ENCODE data around the gene TRIM15. TPM values are rescaled to one million over a fixed set of nuclear protein-coding genes. Genes with fewer than 3 reads are reported as not detected.

The TRIM15 gene
- total and polyA plus RNA-seq, 9 of the 15 experiments (the other 6 are each of a cell fraction or from before 2014, with no cell fraction given) = 0.06 to 2.6 (median 0.83) TPM

DNA sequence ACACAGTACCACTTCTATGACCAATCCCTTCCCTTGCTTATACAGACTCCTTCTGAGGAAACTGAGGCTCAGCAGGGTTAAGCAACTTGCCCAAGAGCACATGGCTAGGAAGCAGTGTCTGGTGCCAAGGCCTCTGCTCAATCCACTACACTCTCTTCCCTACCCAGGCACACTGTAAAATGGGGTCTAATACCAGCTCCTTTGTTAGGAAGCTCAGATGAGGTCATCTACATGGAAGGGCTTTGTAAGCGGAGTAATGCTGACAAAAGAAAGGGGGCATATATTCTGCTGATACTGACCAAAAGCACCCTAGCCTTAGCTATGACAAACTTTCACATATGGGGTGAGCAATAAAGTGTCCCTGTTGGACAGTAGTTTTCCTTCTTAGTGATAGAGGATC lies 40.8 kb downstream of the TRIM15 start:
- Histone ChIP-seq H3K4me1 (replicated peaks in 1 of 2; ENCODE audit: control insufficient read depth in 2 of 2, insufficient read depth in 2 of 2, low read length in 2 of 2) (no peaks in the 10 kb centered on the region; a peak in 1 of 5 replicates), H2AFZ (ENCODE audit: low read depth, low read length) (no peak overlapping the region), H3K27me3 (ENCODE audit: control insufficient read depth in 2 of 2, insufficient read depth in 2 of 2, low read length in 2 of 2) (peaks cover 12 to 41% of the 10 kb centered on the region in 2 experiments), H3K4me3 (no peak overlapping the region), H3K4me2 (ENCODE audit: insufficient read depth, low read length) (no peak overlapping the region), H3K9me1 (ENCODE audit: control insufficient read depth, insufficient read depth, low read length) (no peaks in the 10 kb centered on the region), H4K20me1 (replicated peaks; ENCODE audit: control insufficient read depth, insufficient read depth, low read length) (no peaks in the 10 kb centered on the region), H3K9ac (ENCODE audit: insufficient read depth in 1 of 2, low read depth in 2 of 2, low read length in 2 of 2) (no peak overlapping the region), H3K36me3 (ENCODE audit: control insufficient read depth, insufficient read depth, low read length) (no peaks in the 10 kb centered on the region), H3K27ac (ENCODE audit: extremely low read depth, low read depth, low read length) (no peak overlapping the region), H3K79me2 (ENCODE audit: control insufficient read depth, insufficient read depth, low read length) (no peaks in the 10 kb centered on the region), H3K9me3 (replicated peaks; ENCODE audit: control insufficient read depth, insufficient read depth, low read depth, low read length) (no peaks in the 10 kb centered on the region)
- ATAC-seq (no peak), FAIRE-seq (no peak), DNase-seq (ENCODE audit: extremely low read depth in 1 of 4, low spot score in 3 of 4) (no peak)
- BruUV-seq (replicated peaks) = no TSS peak
- in situ Hi-C loops (cut with MboI) (no loop called here), intact Hi-C loops (cut with micrococcal nuclease) (no loop called here)
- 18% methylated on average over 1 of the region's 1 CpG for WGBS (ENCODE audit: insufficient coverage, low coverage, missing lambda C conversion rate)
- TF ChIP-seq FOS (IDR thresholded peaks at IDR 0.05; ENCODE audit: extremely low read depth, insufficient read length) (no peak), PHF8 (IDR thresholded peaks at IDR 0.05; ENCODE audit: borderline replicate concordance, low read length) (no peak), SMARCC2 (IDR thresholded peaks at IDR 0.05; ENCODE audit: low read depth) (no peak), ETV6 (IDR thresholded peaks at IDR 0.05; ENCODE audit: borderline replicate concordance in 1 of 2, low read depth in 2 of 2, low read length in 1 of 2) (no peak), ETV6 (CRISPR knock-in tag; IDR thresholded peaks at IDR 0.05; ENCODE audit: borderline replicate concordance) (no peak), ZNF143 (CRISPR knock-in tag; IDR thresholded peaks at IDR 0.05) (no peak), NFYB (IDR thresholded peaks at IDR 0.05; ENCODE audit: extremely low read depth, insufficient read length) (no peak), MEF2A (IDR thresholded peaks at IDR 0.05; ENCODE audit: control insufficient read depth, low read depth, low read length) (no peak), CAMTA2 (CRISPR knock-in tag; conservative IDR thresholded peaks at IDR 0.05) (no peak), SUPT5H (IDR thresholded peaks at IDR 0.05) (no peak), POLR2AphosphoS2 (IDR thresholded peaks at IDR 0.05; ENCODE audit: low read length) (no peak)
- TF ChIP-seq, protein P1, sequence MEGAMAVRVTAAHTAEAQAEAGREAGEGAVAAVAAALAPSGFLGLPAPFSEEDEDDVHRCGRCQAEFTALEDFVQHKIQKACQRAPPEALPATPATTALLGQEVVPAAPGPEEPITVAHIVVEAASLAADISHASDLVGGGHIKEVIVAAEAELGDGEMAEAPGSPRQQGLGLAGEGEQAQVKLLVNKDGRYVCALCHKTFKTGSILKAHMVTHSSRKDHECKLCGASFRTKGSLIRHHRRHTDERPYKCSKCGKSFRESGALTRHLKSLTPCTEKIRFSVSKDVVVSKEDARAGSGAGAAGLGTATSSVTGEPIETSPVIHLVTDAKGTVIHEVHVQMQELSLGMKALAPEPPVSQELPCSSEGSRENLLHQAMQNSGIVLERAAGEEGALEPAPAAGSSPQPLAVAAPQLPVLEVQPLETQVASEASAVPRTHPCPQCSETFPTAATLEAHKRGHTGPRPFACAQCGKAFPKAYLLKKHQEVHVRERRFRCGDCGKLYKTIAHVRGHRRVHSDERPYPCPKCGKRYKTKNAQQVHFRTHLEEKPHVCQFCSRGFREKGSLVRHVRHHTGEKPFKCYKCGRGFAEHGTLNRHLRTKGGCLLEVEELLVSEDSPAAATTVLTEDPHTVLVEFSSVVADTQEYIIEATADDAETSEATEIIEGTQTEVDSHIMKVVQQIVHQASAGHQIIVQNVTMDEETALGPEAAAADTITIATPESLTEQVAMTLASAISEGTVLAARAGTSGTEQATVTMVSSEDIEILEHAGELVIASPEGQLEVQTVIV (CRISPR knock-in tag; IDR thresholded peaks at IDR 0.05; ENCODE audit: borderline replicate concordance) = no peak
- TF ChIP-seq, protein P2, sequence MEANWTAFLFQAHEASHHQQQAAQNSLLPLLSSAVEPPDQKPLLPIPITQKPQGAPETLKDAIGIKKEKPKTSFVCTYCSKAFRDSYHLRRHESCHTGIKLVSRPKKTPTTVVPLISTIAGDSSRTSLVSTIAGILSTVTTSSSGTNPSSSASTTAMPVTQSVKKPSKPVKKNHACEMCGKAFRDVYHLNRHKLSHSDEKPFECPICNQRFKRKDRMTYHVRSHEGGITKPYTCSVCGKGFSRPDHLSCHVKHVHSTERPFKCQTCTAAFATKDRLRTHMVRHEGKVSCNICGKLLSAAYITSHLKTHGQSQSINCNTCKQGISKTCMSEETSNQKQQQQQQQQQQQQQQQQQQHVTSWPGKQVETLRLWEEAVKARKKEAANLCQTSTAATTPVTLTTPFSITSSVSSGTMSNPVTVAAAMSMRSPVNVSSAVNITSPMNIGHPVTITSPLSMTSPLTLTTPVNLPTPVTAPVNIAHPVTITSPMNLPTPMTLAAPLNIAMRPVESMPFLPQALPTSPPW (CRISPR knock-in tag; IDR thresholded peaks at IDR 0.05) = no peak
- TF ChIP-seq, protein P3, sequence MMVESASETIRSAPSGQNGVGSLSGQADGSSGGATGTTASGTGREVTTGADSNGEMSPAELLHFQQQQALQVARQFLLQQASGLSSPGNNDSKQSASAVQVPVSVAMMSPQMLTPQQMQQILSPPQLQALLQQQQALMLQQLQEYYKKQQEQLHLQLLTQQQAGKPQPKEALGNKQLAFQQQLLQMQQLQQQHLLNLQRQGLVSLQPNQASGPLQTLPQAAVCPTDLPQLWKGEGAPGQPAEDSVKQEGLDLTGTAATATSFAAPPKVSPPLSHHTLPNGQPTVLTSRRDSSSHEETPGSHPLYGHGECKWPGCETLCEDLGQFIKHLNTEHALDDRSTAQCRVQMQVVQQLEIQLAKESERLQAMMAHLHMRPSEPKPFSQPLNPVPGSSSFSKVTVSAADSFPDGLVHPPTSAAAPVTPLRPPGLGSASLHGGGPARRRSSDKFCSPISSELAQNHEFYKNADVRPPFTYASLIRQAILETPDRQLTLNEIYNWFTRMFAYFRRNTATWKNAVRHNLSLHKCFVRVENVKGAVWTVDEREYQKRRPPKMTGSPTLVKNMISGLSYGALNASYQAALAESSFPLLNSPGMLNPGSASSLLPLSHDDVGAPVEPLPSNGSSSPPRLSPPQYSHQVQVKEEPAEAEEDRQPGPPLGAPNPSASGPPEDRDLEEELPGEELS (CRISPR knock-in tag; IDR thresholded peaks at IDR 0.05; ENCODE audit: borderline replicate concordance) = no peak
- POLR2A ChIA-PET = interaction anchor here (0.8 kb wide), 1 partner anchor 9 kb away, joined by 3 read pairs; no protein-coding TSS in a partner anchor
- CTCF ChIA-PET (ENCODE audit: low intra/inter-chr PET ratio) = no interaction called here

All from K562 (cell line).